CD4-positive, alpha-beta memory T cell (primary cell): ENCODE measurements around the gene KLHL40. TPM values are rescaled to one million over a fixed set of nuclear protein-coding genes. Genes with fewer than 3 reads are reported as not detected.

Experiments used
- CTCF ChIA-PET: fragments of 350-600 bp; sonication (Branson Sonifier 250); formaldehyde crosslinking; loops from one replicate; lab custom pipeline; 2021; ENCODE audit warnings: inconsistent platforms; ENCODE audit not compliant: partially characterized antibody; lab: Charles Lee
- POLR2A ChIA-PET: fragments of 350-600 bp; sonication (Branson Sonifier 250); formaldehyde crosslinking; loops from one replicate; lab custom pipeline; 2021; ENCODE audit not compliant: partially characterized antibody; lab: Charles Lee
- DNase-seq, 5 donors: peaks; one replicate each; pipeline versions ENCODE4 v3.0.0 to v3.0.0-alpha.2; 2020 to 2022; ENCODE audit warnings: mixed read lengths in 1 of 5
- H3K27ac ChIP-seq: one replicate; pipeline ENCODE4 v1.7.0; 2013; ENCODE audit warnings: low read depth, low read length
- H3K27me3 ChIP-seq: 2 replicates; pipeline ENCODE4 v1.7.0; 2013; ENCODE audit warnings: mild to moderate bottlenecking, low read length, moderate library complexity; ENCODE audit not compliant: insufficient read depth
- H3K36me3 ChIP-seq: 2 replicates; pipeline ENCODE4 v1.7.0; 2013; ENCODE audit warnings: mild to moderate bottlenecking, low read length, moderate library complexity; ENCODE audit not compliant: insufficient read depth
- H3K4me1 ChIP-seq: 2 replicates; pipeline ENCODE4 v1.7.0; 2013; ENCODE audit warnings: mild to moderate bottlenecking, low read length, moderate library complexity; ENCODE audit not compliant: insufficient read depth
- H3K4me3 ChIP-seq, 2 donors: one replicate each; pipeline ENCODE4 v1.7.0; 2013; ENCODE audit warnings: low read length in 2 of 2, mild to moderate bottlenecking in 1 of 2
- H3K9me3 ChIP-seq, 2 donors: one replicate each; pipeline ENCODE4 v1.7.0; 2013; ENCODE audit warnings: low read length in 2 of 2, control low read depth in 1 of 2; ENCODE audit not compliant: control insufficient read depth in 1 of 2
- H3K27ac Mint-ChIP-seq, 7 donors: one replicate each; pipeline ENCODE4 v1.8.0; 2020 to 2021; ENCODE audit warnings: mixed read lengths in 7 of 7, mild to moderate bottlenecking in 6 of 7, inconsistent platforms in 3 of 7, moderate library complexity in 3 of 7
- H3K27me3 Mint-ChIP-seq, 2 donors: one replicate each; pipeline ENCODE4 v1.8.0; 2020 to 2021; ENCODE audit warnings: mixed read lengths in 2 of 2
- H3K36me3 Mint-ChIP-seq, 2 donors: one replicate each; pipeline ENCODE4 v1.8.0; 2020 to 2021; ENCODE audit warnings: mixed read lengths in 2 of 2, inconsistent platforms in 1 of 2, mild to moderate bottlenecking in 1 of 2
- H3K4me1 Mint-ChIP-seq, 4 donors: one replicate each; pipeline ENCODE4 v1.8.0; 2020 to 2021; ENCODE audit warnings: mixed read lengths in 4 of 4, mild to moderate bottlenecking in 1 of 4
- H3K4me3 Mint-ChIP-seq, 8 donors: one replicate each; pipeline ENCODE4 v1.8.0; 2020 to 2021; ENCODE audit warnings: mixed read lengths in 8 of 8, mild to moderate bottlenecking in 7 of 8, moderate library complexity in 6 of 8, inconsistent platforms in 3 of 8
- H3K9me3 Mint-ChIP-seq, 8 donors: one replicate each; pipeline ENCODE4 v1.8.0; 2020 to 2021; ENCODE audit warnings: mixed read lengths in 8 of 8, mild to moderate bottlenecking in 5 of 8, inconsistent platforms in 3 of 8, moderate library complexity in 1 of 8
- intact Hi-C: fragments of 100-400 bp; cut with micrococcal nuclease; formaldehyde crosslinking; loops from one replicate; pipeline ENCODE4 v1.15.1; 2023
- polyA plus RNA-seq, 2 donors: library from polyadenylated mRNA; unstranded; fragments of 300-500 nt; fragmentation: Illumina TruSeq; gene quantifications; one replicate each; pipeline ENCODE4 v1.2.3, GENCODE V29; 2021
- total RNA-seq, 2 experiments: library from RNA; stranded (reverse); gene quantifications; one replicate each; pipeline ENCODE4 v1.2.3, GENCODE V29; 2021

The KLHL40 gene
- total and polyA plus RNA-seq, 4 experiments from 2014 or later, result not detected

DNA sequence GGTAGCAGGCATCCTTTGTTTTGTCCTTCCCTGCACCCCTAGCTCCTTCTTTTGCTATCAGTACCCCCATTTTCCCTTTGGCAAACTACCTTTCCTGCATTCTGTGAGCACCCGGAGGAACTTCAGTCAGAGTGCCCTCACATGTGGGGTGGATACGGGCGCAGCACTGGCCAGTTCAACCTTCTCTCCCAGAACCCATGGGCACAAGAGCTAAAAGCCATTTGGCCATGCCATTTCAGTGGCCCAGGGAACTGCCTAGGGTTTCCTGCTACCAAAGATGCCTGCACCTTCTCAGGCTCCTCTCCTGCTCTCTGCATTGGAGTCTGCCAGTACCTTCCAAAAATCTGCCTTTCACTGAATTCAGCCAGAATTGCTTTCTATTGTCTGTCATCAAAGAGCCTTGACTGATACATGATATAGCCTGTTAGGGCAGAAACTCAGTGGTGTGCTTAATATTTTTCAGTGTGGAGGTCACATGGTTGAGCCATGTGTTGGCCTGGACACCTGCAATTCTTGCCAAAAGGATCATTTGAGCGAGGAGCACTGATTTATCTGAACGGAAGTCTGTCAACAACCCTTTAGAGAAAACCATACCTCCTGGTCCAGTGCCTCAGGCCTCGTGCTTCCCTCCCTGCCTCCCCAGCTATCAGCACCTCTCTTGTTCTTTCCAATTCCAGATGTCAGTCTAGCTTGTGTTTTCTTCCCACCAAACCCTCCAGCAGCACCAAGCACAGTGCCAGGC lies 44.2 kb downstream of the KLHL40 start:
- Histone ChIP-seq H3K27ac (no peak overlapping the region), H3K4me1 (no peaks in the 10 kb centered on the region), H3K9me3 (no peaks in the 10 kb centered on the region), H3K4me3 (no peak overlapping the region), H3K27me3 (no peaks in the 10 kb centered on the region), H3K36me3 (no peaks in the 10 kb centered on the region)
- Mint-ChIP-seq H3K27ac (peak overlapping the region in 1 of 7 donors; percentile 76), H3K36me3 (no peaks in the 10 kb centered on the region), H3K27me3 (peaks cover 0 to 5% of the 10 kb centered on the region in 2 donors), H3K4me1 (no peaks in the 10 kb centered on the region), H3K9me3 (peaks cover 0 to 2% (median 0%) of the 10 kb centered on the region in 8 donors), H3K4me3 (no peak overlapping the region)
- ChIA-PET POLR2A (no interaction called here), CTCF (no interaction called here)
- DNase-seq, result no peak
- intact Hi-C loops, result no loop called here

DNA sequence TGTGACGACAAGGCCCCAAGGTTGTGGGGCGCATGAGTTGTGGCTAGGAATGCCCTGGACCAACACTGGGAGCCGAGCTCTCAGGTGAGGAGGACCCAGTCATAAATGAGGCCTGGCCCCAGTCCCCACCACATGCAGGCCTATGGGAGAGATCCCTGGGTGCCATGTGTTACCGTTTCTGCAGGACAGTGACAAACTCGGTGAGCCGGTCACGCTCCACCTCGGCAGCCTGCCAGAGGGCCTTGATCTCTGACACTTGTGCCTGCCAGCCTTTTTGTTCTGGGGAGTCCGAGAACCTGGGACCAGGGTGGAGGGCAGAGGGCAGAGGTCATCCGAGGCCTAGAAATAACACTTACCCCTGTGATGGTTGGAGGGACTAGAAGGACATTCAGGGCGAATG lies 45.0 kb downstream of the KLHL40 start:
- Histone ChIP-seq H3K36me3 (no peaks in the 10 kb centered on the region), H3K4me3 (no peak overlapping the region), H3K27ac (no peak overlapping the region), H3K9me3 (no peaks in the 10 kb centered on the region), H3K4me1 (no peaks in the 10 kb centered on the region), H3K27me3 (no peaks in the 10 kb centered on the region)
- DNase-seq, result no peak
- Mint-ChIP-seq H3K4me1 (no peaks in the 10 kb centered on the region), H3K27me3 (peaks cover 0 to 5% of the 10 kb centered on the region in 2 donors), H3K36me3 (no peaks in the 10 kb centered on the region), H3K9me3 (peaks cover 0 to 2% (median 0%) of the 10 kb centered on the region in 8 donors), H3K4me3 (no peak overlapping the region), H3K27ac (no peak overlapping the region)
- CTCF ChIA-PET, result no interaction called here
- POLR2A ChIA-PET, result no interaction called here
- intact Hi-C loops, result no loop called here

DNA sequence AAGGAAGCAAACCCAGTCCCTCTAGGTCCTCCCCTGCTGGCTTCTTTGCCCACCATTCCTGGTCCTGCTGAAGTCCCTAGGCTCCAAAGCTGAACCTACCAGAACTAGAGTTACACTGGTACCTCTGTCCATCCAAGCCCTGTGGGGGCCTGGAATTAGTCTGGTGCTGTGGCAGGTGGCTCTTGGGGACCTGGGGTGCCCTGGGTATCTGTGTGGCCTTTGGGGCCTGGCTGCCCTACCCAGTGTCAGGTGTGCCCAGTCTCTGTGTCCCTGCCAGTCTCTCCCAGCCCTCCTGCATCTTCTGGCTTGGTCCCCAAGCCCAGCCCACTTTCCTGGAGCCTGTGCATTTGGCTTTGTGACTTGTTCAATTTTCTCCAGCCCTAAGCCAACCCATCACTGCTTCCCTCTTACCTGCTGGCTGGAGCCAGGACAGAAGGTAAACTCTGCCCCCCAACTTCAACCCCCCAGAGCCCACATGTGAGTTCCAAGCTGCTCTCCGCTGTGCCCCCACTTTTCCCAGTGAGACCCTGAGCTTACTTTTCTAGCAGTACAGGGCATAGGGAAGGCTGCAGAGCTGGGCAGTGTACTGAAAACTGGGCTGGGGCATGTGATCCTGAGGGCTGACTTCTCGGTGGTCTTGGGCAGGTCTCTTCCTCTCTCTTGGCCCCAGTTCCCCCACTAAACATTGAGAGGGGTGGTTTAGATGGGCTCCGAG lies 45.5 kb downstream of the KLHL40 start:
- Histone ChIP-seq H3K27me3 (no peaks in the 10 kb centered on the region), H3K36me3 (no peaks in the 10 kb centered on the region), H3K9me3 (no peaks in the 10 kb centered on the region), H3K4me3 (no peak overlapping the region), H3K4me1 (no peaks in the 10 kb centered on the region), H3K27ac (no peak overlapping the region)
- no peak for DNase-seq
- ChIA-PET POLR2A (no interaction called here), CTCF (no interaction called here)
- H3K9me3 Mint-ChIP-seq, result peaks cover 0 to 2% (median 0%) of the 10 kb centered on the region in 8 donors
- intact Hi-C loops, result no loop called here
- peaks cover 0 to 1% of the 10 kb centered on the region in 2 donors for H3K27me3 Mint-ChIP-seq
- H3K4me1 Mint-ChIP-seq, result no peaks in the 10 kb centered on the region
- H3K27ac Mint-ChIP-seq, result peak overlapping the region in 1 of 7 donors; percentile 6
- H3K4me3 Mint-ChIP-seq, result no peak overlapping the region
- H3K36me3 Mint-ChIP-seq, result no peaks in the 10 kb centered on the region

GRCh38 chr3:42731476-42732195 lies 46.3 kb downstream of the KLHL40 start:
- Histone ChIP-seq H3K36me3 (no peaks in the 10 kb centered on the region), H3K27me3 (no peaks in the 10 kb centered on the region), H3K9me3 (no peaks in the 10 kb centered on the region), H3K27ac (no peak overlapping the region), H3K4me3 (no peak overlapping the region), H3K4me1 (no peaks in the 10 kb centered on the region)
- POLR2A ChIA-PET, result no interaction called here
- no peak for DNase-seq
- Mint-ChIP-seq H3K9me3 (peaks cover 0 to 2% (median 0%) of the 10 kb centered on the region in 8 donors), H3K27ac (peak overlapping the region in 1 of 7 donors; percentile 6), H3K27me3 (peaks cover 0 to 1% of the 10 kb centered on the region in 2 donors), H3K4me1 (no peaks in the 10 kb centered on the region), H3K36me3 (no peaks in the 10 kb centered on the region), H3K4me3 (no peak overlapping the region)
- intact Hi-C loops, result no loop called here
- CTCF ChIA-PET, result no interaction called here

- Mint-ChIP-seq H3K27me3 (no peaks in the 10 kb centered on the region), H3K27ac (peak overlapping the region in 1 of 7 donors; percentile 62), H3K4me1 (no peaks in the 10 kb centered on the region), H3K4me3 (no peak overlapping the region), H3K36me3 (no peaks in the 10 kb centered on the region), H3K9me3 (peaks cover 0 to 2% (median 0%) of the 10 kb centered on the region in 8 donors)
- no peaks in the 10 kb centered on the region for H3K36me3 ChIP-seq
- ChIA-PET POLR2A (no interaction called here), CTCF (no interaction called here)
- H3K4me1 ChIP-seq, result no peaks in the 10 kb centered on the region
- H3K27me3 ChIP-seq, result no peaks in the 10 kb centered on the region
- no peak overlapping the region for H3K4me3 ChIP-seq
- intact Hi-C loops, result no loop called here
- no peak for DNase-seq
- H3K9me3 ChIP-seq, result no peaks in the 10 kb centered on the region
- H3K27ac ChIP-seq, result no peak overlapping the region
These were observed 47.0 kb downstream of the KLHL40 start for GRCh38 chr3:42732196-42732828.

DNA sequence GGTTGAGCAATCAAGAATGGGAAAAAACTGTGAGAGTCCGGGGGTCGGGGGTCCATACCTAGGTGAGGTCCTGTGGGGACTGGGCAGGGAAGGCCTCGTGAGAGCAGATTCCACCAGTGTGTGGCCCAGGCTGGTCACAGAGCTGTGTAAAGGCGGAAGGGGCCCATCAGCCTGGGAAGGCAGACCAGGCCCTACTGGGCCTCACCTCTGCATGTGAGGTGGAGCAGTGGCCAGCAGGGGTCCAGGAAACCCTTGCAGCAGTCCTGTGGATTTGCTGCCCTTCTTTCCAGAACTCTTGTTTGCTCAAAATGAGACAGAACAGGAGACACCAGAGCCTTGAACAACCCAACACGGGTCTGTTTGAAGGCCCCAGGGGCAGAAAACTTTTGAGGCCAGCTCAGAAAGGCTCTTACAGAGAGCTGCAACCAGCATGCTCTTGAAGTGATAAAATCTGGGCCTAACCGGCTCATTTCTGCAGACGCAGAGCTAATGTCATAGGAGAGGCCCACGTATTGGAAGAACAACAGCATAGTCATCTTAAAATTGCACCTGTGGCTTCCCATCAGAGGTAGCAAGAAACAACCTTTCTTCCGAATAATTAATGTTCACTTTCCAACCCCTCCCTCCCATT lies 47.6 kb downstream of the KLHL40 start:
- Mint-ChIP-seq H3K9me3 (no peaks in the 10 kb centered on the region), H3K4me3 (no peak overlapping the region), H3K27ac (no peak overlapping the region), H3K36me3 (no peaks in the 10 kb centered on the region), H3K27me3 (no peaks in the 10 kb centered on the region), H3K4me1 (no peaks in the 10 kb centered on the region)
- POLR2A ChIA-PET, result no interaction called here
- H3K27me3 ChIP-seq, result no peaks in the 10 kb centered on the region
- no peak for DNase-seq
- no peak overlapping the region for H3K4me3 ChIP-seq
- intact Hi-C loops, result no loop called here
- H3K9me3 ChIP-seq, result no peaks in the 10 kb centered on the region
- H3K4me1 ChIP-seq, result no peaks in the 10 kb centered on the region
- H3K27ac ChIP-seq, result no peak overlapping the region
- CTCF ChIA-PET, result interaction anchor here (1.0 kb wide), 1 partner anchor 12 kb away, joined by 3 read pairs; no protein-coding TSS in a partner anchor
- no peaks in the 10 kb centered on the region for H3K36me3 ChIP-seq
